Psoas muscle (tissue), 8 donors: Measurements from ENCODE around the gene ATG7. TPM values are rescaled to one million over a fixed set of nuclear protein-coding genes. Genes with fewer than 3 reads are reported as not detected.

ENCODE experiments used
- ATAC-seq, 4 donors: fragments of 200-7000 bp; cut with Tn5 transposase; one replicate each; pipeline ENCODE4 v1.9.1; 2020; ENCODE audit warnings: moderate library complexity in 3 of 4, mild to moderate bottlenecking in 2 of 4
- DNase-seq, 2 donors: peaks; one replicate each; pipeline ENCODE4 v3.0.0-alpha.2; 2020
- H3K27ac ChIP-seq: fragments of 200-600 bp; one replicate; pipeline ENCODE4 v1.8.0; 2022
- H3K27me3 ChIP-seq, 3 donors: fragments of 200-600 bp in 1 of 3; one replicate each; pipeline versions ENCODE4 v1.6.1 to v1.8.0; 2013 to 2022; ENCODE audit warnings: low read length in 2 of 3, mild to moderate bottlenecking in 2 of 3, moderate library complexity in 1 of 3; ENCODE audit not compliant: insufficient read depth in 3 of 3
- H3K36me3 ChIP-seq, 2 donors: fragments of 200-600 bp in 1 of 2; one replicate each; pipeline versions ENCODE4 v1.6.1 to v1.8.0; 2013 to 2022; ENCODE audit warnings: low read depth in 1 of 2, mild to moderate bottlenecking in 1 of 2, moderate library complexity in 1 of 2; ENCODE audit not compliant: insufficient read depth in 1 of 2
- H3K4me1 ChIP-seq: fragments of 200-600 bp; one replicate; pipeline ENCODE4 v1.8.0; 2022
- H3K4me3 ChIP-seq: fragments of 200-600 bp; one replicate; pipeline ENCODE4 v1.8.0; 2022; ENCODE audit warnings: mild to moderate bottlenecking
- H3K9me3 ChIP-seq: fragments of 200-600 bp; one replicate; pipeline ENCODE4 v1.8.0; 2022
- CTCF ChIP-seq: fragments of 200-600 bp; IDR thresholded peaks from one replicate; pipeline ENCODE4 v1.8.0; 2022; ENCODE audit warnings: antibody characterized with exemption
- WGBS, 3 donors: extraction: QIAGEN DNeasy Blood & Tissue Kit; methylation state at CpG; one replicate each; pipeline versions ENCODE4 v1.1.6 to v1.1.7; 2013; 5-methylcytosine and 5-hydroxymethylcytosine counted together
- intact Hi-C, 2 donors: fragments of 100-400 bp; cut with DNase I; formaldehyde crosslinking; loops; one replicate each; pipeline versions ENCODE4 v1.11.0 to v1.14.2; 2022
- polyA plus RNA-seq, 3 donors: library from polyadenylated mRNA; stranded (reverse); fragments of 200-250 nt; gene quantifications; one replicate each; pipeline ENCODE4 v1.2.3, GENCODE V29; 2013
- total RNA-seq, 4 donors: library from RNA; stranded (reverse); fragmentation: NEBNext Ultra II Directional in 2 of 4; extraction: Animal tissue kit (Norgen Biotek cat#: 25700) in 2 of 4; gene quantifications; one replicate each; pipeline versions ENCODE4 v1.2.1 to v1.2.4, GENCODE V29; 2021 to 2023
- donor health status: healthy with polysubstance abuse.
- donor health status: DM: no; HTN: no; CAD: no; lungs with moderate emphysema.
- donor health status: Bipolar disorder and iron deficiency.
- donor health status: healthy.
- donor health status: DM: yes; HTN: yes; CAD: no.
- donor health status: DM: no; HTN: no; CAD: no.
- donor health status: DM: no; HTN: no; CAD: no.
- donor health status: DM: yes; HTN: yes; CAD: no.

ATG7 gene
- total and polyA plus RNA-seq, 7 donors, result 5.9 to 15.0 (median 13.5) TPM

DNA sequence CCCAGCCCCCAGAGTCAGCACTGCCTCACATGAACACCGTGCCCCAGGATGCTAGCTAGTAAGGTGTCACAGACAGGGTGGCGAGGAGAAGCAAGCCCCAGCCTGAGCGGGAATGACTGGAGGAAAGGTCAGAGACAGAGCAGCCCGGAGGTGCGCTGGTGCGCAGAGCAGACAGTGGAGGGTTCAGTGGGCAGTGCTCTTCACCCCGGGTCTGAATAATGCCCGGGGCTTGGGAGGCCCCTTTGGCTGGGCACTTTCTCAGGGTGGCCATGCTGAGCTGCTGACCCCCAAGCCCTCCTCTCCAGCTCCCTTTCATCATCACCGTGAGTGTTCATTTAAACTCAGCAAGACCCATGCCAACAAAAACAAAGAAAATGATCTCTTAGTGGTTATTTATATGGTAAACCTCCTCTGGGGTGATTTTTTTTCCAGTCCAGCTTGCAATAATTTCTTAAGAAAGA lies 260.8 kb downstream of the ATG7 start:
- intact Hi-C loops, result no loop called here
- Histone ChIP-seq H3K27ac (no peak overlapping the region), H3K27me3 (no peaks in the 10 kb centered on the region), H3K4me1 (peaks cover 16% of the 10 kb centered on the region), H3K9me3 (no peaks in the 10 kb centered on the region), H3K36me3 (no peaks in the 10 kb centered on the region), H3K4me3 (no peak overlapping the region)
- DNase-seq, result no peak
- WGBS, 3 donors, result 81 to 85% (median 82%) methylated on average over 9 of the region's 9 CpGs
- ATAC-seq, result no peak
- TF ChIP-seq CTCF, result no peak

GRCh38 chr3:11534011-11534792 lies 262.0 kb downstream of the ATG7 start:
- 56 to 65% (median 61%) methylated on average over 21 of the region's 21 CpGs for WGBS, 3 donors
- intact Hi-C loops, result no loop called here
- peak overlapping the region; percentile 68 for H3K27ac ChIP-seq
- no peak for TF ChIP-seq CTCF
- no peaks in the 10 kb centered on the region for H3K9me3 ChIP-seq
- DNase-seq, result peak in 1 of 2 donors; percentile 61
- H3K4me3 ChIP-seq, result no peak overlapping the region
- no peaks in the 10 kb centered on the region for H3K36me3 ChIP-seq
- no peaks in the 10 kb centered on the region for H3K27me3 ChIP-seq
- peak; percentile 74 to 90 (median 86) for ATAC-seq
- H3K4me1 ChIP-seq, result peaks cover 16% of the 10 kb centered on the region

DNA sequence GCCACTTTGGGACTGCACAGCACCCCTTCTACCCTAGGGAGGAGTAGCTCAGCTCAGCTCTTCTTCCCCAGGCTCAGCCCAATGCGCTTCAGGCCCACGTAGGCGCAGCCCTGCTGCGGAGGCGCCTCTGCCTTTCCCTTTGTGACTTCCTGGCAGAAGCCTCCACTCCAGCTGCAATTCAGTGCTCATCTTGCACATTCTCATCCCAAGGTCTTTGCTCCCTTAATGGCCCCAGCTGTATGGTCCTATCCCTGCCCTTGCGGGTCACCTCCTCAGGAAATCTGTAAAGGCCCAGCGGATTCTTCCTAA lies 262.6 kb downstream of the ATG7 start:
- TF ChIP-seq CTCF, result no peak
- intact Hi-C loops, result no loop called here
- DNase-seq (no peak), ATAC-seq (peak in 1 of 4 donors; percentile 20)
- Histone ChIP-seq H3K36me3 (no peaks in the 10 kb centered on the region), H3K27me3 (no peaks in the 10 kb centered on the region), H3K9me3 (no peaks in the 10 kb centered on the region), H3K4me3 (no peak overlapping the region), H3K27ac (peak overlapping the region; percentile 68), H3K4me1 (peaks cover 16% of the 10 kb centered on the region)
- 91 to 98% (median 97%) methylated on average over 7 of the region's 7 CpGs for WGBS, 3 donors

DNA sequence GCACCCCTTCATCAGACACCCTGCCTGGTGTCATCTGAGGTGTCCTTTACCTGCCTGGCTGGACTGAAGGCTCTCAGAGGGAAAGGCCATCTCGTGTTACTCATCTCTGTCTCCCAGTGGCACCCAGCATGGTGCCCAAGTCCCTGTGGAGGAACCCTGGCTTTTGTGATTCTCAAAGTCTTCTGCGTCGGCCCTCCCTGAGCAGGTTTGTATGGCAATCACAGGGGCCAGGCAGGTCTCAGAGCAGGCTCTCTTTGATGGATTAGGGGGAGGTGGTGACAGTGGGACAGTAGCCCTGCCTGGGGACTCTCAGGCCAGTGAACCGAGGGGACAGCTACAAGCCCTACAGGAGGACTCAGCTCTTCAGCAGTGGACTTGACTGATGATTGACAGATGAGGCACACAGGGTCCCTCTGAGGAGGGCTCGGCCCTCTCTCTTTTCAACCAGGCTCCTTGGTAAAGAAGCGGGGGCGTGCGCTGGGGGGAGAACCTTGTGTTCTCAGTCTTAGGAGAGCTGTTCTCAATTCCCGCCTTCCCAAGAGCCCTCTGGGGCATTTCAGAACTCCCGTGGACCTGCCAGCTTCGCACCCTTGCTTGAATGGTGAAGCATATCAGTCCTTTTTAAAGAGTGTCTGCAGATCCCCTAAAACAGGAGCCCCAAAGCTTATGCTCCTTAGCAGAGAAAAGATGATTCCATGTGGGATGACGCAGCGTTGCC lies 263.2 kb downstream of the ATG7 start:
- intact Hi-C loops, result no loop called here
- Histone ChIP-seq H3K27me3 (no peaks in the 10 kb centered on the region), H3K27ac (no peak overlapping the region), H3K4me3 (no peak overlapping the region), H3K9me3 (no peaks in the 10 kb centered on the region), H3K36me3 (no peaks in the 10 kb centered on the region), H3K4me1 (peaks cover 16% of the 10 kb centered on the region)
- no peak for TF ChIP-seq CTCF
- DNase-seq (no peak), ATAC-seq (no peak)
- WGBS, 3 donors, result 96 to 97% (median 97%) methylated on average over 13 of the region's 13 CpGs
